Testis (tissue), 3 donors: ENCODE data around the gene DCDC2C. TPM values are rescaled to one million over a fixed set of nuclear protein-coding genes. Genes with fewer than 3 reads are reported as not detected.

Source experiments
- DNase-seq: peaks from one replicate; pipeline ENCODE4 v3.0.0-alpha.2; 2019
- H3K27ac ChIP-seq, 2 donors: fragments of 200-600 bp; sonication (generic); one replicate each; pipeline ENCODE4 v1.5.1; 2019
- H3K27me3 ChIP-seq: fragments of 200-600 bp; sonication (generic); one replicate; pipeline ENCODE4 v1.5.1; 2019
- H3K36me3 ChIP-seq: fragments of 200-600 bp; sonication (generic); one replicate; pipeline ENCODE4 v1.5.1; 2017; ENCODE audit warnings: low read depth; ENCODE audit errors: missing control alignments
- H3K4me1 ChIP-seq: fragments of 200-600 bp; sonication (generic); one replicate; pipeline ENCODE4 v1.5.1; 2019
- H3K4me3 ChIP-seq, 2 donors: fragments of 200-600 bp; sonication (generic); one replicate each; pipeline ENCODE4 v1.5.1; 2017 to 2019
- H3K9me3 ChIP-seq: fragments of 200-600 bp; sonication (generic); one replicate; pipeline ENCODE4 v1.5.1; 2017
- POLR2A ChIP-seq: fragments of 450-650 bp; IDR thresholded peaks from one replicate; pipeline ENCODE4 v1.6.1; 2017; ENCODE audit warnings: antibody characterized with exemption, mild to moderate bottlenecking, moderate library complexity
- WGBS, 2 donors: methylation state at CpG; one replicate each; pipeline ENCODE4 v1.1.5; 2018; 5-methylcytosine and 5-hydroxymethylcytosine counted together
- intact Hi-C: fragments of 100-400 bp; cut with DNase I; formaldehyde crosslinking; loops from one replicate; pipeline ENCODE4 v1.15.1; 2023; ENCODE audit warnings: low total_unique reads
- polyA plus RNA-seq: library from polyadenylated mRNA; stranded (reverse); fragments of 350-450 nt; fragmentation: Illumina TruSeq; extraction: RNeasy Lipid Tissue Mini Kit (QIAGEN cat#74804); gene quantifications from one replicate; pipeline ENCODE4 v1.2.3, GENCODE V29; 2014; ENCODE audit warnings: low read depth, low replicate concordance; ENCODE audit not compliant: insufficient read depth
- total RNA-seq, 2 donors: library from RNA; depleted of rRNA; stranded (reverse); fragments of >200 nt; gene quantifications; one replicate each; pipeline ENCODE4 v1.2.3, GENCODE V29; 2016
- TF ChIP-seq, protein P1 (sequence below), 3 experiments: fragments of 450-650 bp in 2 of 3; fragments of 200-600 bp in 1 of 3; sonication (generic) in 1 of 3; IDR thresholded peaks; one replicate each; pipeline ENCODE4 v1.5.1; 2016 to 2019; ENCODE audit warnings: antibody characterized with exemption in 3 of 3, mild to moderate bottlenecking in 2 of 3, moderate library complexity in 1 of 3

DCDC2C gene
- total and polyA plus RNA-seq, 3 donors from 2014 or later, result 9.9 to 12.1 (median 10.6) TPM

DNA sequence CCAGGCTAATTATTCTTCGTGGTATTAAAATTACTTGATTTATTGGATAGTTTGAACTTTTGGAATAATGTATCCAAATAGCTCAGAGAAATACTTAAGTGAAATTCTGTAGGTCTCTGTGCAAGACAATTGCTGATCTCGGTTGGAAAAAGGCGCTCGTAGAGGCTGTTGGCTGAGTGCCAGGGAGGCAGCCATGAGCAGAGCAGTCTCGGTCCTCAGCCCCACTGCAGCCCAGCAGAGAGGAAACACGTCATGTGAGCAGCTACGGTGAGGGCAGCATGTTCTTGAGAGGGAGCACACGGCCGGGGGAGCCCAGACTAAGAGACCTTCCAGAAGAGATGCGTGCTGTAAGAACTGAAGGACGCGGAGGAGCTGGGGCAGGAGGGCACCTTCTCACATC is 42.5 kb downstream of the DCDC2C start:
- H3K4me3 ChIP-seq, result no peak overlapping the region
- TF ChIP-seq, protein P1, sequence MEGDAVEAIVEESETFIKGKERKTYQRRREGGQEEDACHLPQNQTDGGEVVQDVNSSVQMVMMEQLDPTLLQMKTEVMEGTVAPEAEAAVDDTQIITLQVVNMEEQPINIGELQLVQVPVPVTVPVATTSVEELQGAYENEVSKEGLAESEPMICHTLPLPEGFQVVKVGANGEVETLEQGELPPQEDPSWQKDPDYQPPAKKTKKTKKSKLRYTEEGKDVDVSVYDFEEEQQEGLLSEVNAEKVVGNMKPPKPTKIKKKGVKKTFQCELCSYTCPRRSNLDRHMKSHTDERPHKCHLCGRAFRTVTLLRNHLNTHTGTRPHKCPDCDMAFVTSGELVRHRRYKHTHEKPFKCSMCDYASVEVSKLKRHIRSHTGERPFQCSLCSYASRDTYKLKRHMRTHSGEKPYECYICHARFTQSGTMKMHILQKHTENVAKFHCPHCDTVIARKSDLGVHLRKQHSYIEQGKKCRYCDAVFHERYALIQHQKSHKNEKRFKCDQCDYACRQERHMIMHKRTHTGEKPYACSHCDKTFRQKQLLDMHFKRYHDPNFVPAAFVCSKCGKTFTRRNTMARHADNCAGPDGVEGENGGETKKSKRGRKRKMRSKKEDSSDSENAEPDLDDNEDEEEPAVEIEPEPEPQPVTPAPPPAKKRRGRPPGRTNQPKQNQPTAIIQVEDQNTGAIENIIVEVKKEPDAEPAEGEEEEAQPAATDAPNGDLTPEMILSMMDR (IDR thresholded peaks at IDR 0.05), result no peak
- no peak for TF ChIP-seq POLR2A
- no peaks in the 10 kb centered on the region for H3K4me1 ChIP-seq
- no peaks in the 10 kb centered on the region for H3K9me3 ChIP-seq
- no peak overlapping the region for H3K27ac ChIP-seq
- intact Hi-C loops, result no loop called here
- no peaks in the 10 kb centered on the region for H3K27me3 ChIP-seq
- DNase-seq, result no peak
- H3K36me3 ChIP-seq, result no peaks in the 10 kb centered on the region
- WGBS, 2 donors, result 77 to 80% methylated on average over 12 of the region's 12 CpGs

DNA sequence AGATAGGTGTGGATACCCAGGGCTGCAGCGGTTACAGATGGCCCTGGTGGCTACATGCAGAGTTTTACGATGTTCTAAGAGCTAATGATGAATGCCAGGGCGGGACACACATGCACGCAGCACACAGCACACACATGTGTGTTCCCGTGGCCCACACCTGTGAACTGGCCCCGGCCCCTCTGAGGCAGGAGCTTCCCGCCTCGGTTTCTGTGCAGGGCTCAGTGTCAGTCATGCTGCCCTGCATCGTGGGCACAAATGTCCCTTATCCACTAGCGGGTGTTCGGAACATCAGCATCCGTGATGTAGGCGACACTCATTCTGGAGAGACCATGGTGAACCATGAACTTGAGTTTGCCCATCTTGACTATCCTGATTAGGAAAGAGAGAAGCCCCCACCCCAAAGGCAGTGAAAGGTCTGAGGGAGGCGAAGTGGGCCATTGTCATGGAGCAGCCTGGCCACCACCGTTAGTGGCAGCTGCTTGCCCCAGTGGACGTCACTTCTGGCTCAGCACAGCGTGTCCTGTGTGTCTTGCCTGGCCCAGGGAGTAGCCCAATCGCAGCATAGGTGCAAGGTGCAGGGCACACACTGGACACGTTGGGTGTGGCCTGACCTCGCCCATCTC is 43.8 kb downstream of the DCDC2C start:
- 92 to 93% methylated on average over 8 to 20 of the region's 20 CpGs for WGBS, 2 donors
- TF ChIP-seq, protein P1 (IDR thresholded peaks at IDR 0.05), result no peak
- TF ChIP-seq POLR2A, result no peak
- no peaks in the 10 kb centered on the region for H3K9me3 ChIP-seq
- intact Hi-C loops, result no loop called here
- no peak for DNase-seq
- H3K4me1 ChIP-seq, result no peaks in the 10 kb centered on the region
- H3K36me3 ChIP-seq, result no peaks in the 10 kb centered on the region
- no peaks in the 10 kb centered on the region for H3K27me3 ChIP-seq
- no peak overlapping the region for H3K27ac ChIP-seq
- H3K4me3 ChIP-seq, result no peak overlapping the region

DNA sequence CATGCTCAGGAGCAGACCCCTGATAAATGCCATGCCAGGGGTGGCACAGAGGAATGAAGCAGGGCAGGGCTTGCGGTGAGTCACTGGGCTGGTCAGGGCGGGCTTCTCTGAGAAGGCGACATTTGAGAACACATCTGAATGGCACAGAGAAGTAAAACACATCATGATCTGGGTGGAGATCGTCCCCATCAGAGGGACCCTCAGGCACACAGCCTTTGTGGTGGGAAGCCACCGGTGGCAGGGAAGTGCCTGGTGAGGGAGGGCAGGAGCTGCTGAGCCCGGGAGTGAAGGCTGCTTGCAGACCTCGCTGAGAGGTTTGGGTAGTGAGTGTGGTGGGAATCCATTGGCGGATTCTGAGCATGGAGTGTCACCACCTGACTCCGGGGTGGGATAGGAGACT is 44.5 kb downstream of the DCDC2C start:
- no peaks in the 10 kb centered on the region for H3K36me3 ChIP-seq
- no peak for DNase-seq
- H3K27ac ChIP-seq, result no peak overlapping the region
- no peaks in the 10 kb centered on the region for H3K9me3 ChIP-seq
- no peaks in the 10 kb centered on the region for H3K27me3 ChIP-seq
- TF ChIP-seq, protein P1 (IDR thresholded peaks at IDR 0.05), result no peak
- no peak for TF ChIP-seq POLR2A
- WGBS, 2 donors, result 92 to 94% methylated on average over 6 to 9 of the region's 9 CpGs
- H3K4me1 ChIP-seq, result no peaks in the 10 kb centered on the region
- intact Hi-C loops, result no loop called here
- no peak overlapping the region for H3K4me3 ChIP-seq

DNA sequence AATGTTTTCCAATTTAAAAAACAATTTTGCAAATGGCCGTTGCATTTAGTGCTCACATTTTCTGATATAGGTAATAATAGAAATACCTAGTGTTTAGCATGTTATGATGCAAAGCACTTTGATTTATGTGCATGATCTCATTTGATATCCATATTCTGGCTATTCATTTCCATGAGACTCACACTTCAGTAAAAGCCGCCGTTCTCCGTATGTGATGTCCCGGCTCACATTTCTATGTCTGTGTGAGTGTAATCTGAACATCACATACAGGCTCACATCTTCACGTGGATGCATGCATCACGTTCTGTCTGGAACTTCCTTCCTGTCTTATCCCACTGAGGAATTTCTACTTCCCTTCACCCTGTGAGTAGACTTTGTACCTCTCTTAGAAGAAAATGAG is 45.8 kb downstream of the DCDC2C start:
- intact Hi-C loops, result no loop called here
- no peak for DNase-seq
- Histone ChIP-seq H3K4me1 (no peaks in the 10 kb centered on the region), H3K27ac (no peak overlapping the region), H3K27me3 (no peaks in the 10 kb centered on the region), H3K4me3 (no peak overlapping the region), H3K9me3 (no peaks in the 10 kb centered on the region), H3K36me3 (no peaks in the 10 kb centered on the region)
- TF ChIP-seq, protein P1 (IDR thresholded peaks at IDR 0.05), result no peak
- TF ChIP-seq POLR2A, result no peak
- WGBS, 2 donors, result 85 to 88% methylated on average over 7 of the region's 7 CpGs

DNA sequence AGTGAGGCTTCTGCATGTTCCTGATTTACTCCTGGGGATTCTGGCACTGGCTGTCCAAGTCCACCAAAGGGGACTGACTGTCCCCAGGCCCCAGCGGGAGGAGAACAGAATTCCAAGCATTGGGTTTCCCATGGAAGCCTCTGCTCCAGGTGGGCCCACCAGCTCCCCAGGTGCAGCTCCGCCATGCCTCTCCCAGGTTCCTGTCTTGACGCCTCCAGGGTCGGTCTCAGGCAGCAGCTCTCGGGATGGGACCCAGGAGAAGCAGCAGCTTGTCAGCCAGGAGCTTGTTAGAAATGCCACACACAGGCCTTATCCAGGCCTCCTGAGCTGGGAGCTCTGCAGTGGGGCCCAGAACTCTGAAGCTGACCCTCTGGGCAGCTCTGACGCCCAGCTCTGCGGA is 47.9 kb downstream of the DCDC2C start:
- no peak for TF ChIP-seq POLR2A
- TF ChIP-seq, protein P1 (IDR thresholded peaks at IDR 0.05), result no peak
- no peaks in the 10 kb centered on the region for H3K4me1 ChIP-seq
- H3K27ac ChIP-seq, result no peak overlapping the region
- DNase-seq, result no peak
- WGBS, 2 donors, result 93 to 94% methylated on average over 7 of the region's 7 CpGs
- intact Hi-C loops, result no loop called here
- H3K4me3 ChIP-seq, result no peak overlapping the region
- H3K27me3 ChIP-seq, result no peaks in the 10 kb centered on the region
- no peaks in the 10 kb centered on the region for H3K9me3 ChIP-seq
- no peaks in the 10 kb centered on the region for H3K36me3 ChIP-seq
